Peyer's patch (tissue), 4 donors: Measurements from ENCODE around the gene ACSBG1.

ENCODE experiments used
- CTCF ChIP-seq, 6 experiments: fragments of 450-650 bp in 4 of 6; fragments of 200-600 bp in 2 of 6; sonication (generic) in 1 of 6; IDR thresholded peaks; one replicate each; pipeline ENCODE4 v1.5.1; 2017 to 2019; ENCODE audit warnings: antibody characterized with exemption in 6 of 6, mild to moderate bottlenecking in 3 of 6, moderate library complexity in 1 of 6
- POLR2A ChIP-seq, 2 donors: fragments of 450-650 bp; IDR thresholded peaks; one replicate each; pipeline ENCODE4 v1.5.1; 2017; ENCODE audit warnings: antibody characterized with exemption in 2 of 2, mild to moderate bottlenecking in 2 of 2, moderate library complexity in 2 of 2

- no peak for TF ChIP-seq POLR2A (IDR thresholded peaks at IDR 0.05)
- no peak for TF ChIP-seq CTCF (IDR thresholded peaks at IDR 0.05)
Observed at GRCh38 chr15:78216276-78217104, 17.9 kb downstream of the ACSBG1 start.
